Stimulated activated CD4-positive, alpha-beta T cell treated with anti-CD3 and anti-CD28 coated beads, Interleukin-12 subunit alpha, Interleukin-12 subunit beta, amount 100 ng/mL, for 48 hours (primary cell): ENCODE results near the gene CNBD2.
"Not testable (repeated sequence)": the region's sequence is repeated elsewhere in the genome, so short reads cannot be mapped to it uniquely, and the experiment has no call there.

Source experiments
- DNase-seq, 3 donors: peaks; one replicate each; pipeline ENCODE4 v3.0.0-alpha.2; 2020; ENCODE audit warnings: low read depth in 2 of 3, low spot score in 1 of 3

The CNBD2 gene

DNA sequence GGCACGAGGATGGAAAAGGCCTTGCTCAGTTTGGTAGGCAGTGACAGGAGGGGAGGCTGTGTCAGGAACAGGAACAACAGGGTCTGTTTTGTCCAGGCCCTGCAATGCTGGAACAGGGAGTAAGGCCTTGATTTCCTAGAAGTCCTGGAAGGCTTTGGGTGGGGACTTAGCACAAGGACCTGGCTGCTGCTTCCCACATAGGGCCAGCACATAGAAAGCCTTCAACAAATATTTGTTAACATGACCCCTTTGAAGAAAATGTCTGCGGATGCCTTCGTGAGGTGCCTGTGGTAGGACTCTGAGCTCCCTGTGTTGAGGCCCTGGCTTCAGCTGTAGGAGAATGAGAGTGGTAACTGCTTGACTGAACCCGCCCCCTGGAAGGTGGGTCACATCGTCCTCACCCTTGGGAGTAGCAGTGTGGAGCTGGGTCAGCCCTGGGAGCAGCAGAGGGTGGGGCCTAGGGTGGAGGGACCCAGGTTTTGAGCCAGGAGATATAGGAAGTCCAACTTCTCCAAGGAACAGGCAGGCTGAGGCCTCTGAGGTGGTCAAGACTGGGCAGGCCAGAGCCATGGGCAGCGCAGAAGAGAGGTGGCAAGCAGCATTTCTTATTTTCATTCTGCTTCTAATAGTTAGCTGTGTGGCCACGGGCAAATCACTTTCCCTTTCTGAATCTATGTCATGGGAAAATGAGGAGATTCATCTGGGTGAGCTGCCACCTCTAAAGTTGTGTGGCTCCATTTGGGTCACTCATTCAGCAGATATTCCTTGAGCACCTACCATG is 50.0 kb downstream of the CNBD2 start:
- no peak for DNase-seq

DNA sequence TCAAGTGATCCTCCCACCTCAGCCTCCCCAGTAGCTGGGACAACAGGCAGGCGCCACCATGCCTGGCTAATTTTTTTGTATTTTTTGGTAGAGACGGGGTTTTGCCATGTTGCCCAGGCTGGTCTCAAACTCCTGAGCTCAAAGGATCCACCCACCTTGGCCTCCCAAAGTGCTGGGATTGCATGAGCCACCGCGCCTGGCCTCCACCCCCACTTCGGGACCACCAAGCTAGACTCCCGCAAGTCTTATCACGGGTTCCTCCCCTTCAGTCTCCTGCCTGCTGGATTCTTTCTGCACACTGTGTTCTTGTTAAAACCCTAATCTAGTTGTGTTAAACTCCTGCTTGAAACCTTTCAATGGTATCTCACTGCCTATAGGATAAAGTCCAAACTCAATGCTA is 57.7 kb downstream of the CNBD2 start:
- not testable (repeated sequence) for DNase-seq

DNA sequence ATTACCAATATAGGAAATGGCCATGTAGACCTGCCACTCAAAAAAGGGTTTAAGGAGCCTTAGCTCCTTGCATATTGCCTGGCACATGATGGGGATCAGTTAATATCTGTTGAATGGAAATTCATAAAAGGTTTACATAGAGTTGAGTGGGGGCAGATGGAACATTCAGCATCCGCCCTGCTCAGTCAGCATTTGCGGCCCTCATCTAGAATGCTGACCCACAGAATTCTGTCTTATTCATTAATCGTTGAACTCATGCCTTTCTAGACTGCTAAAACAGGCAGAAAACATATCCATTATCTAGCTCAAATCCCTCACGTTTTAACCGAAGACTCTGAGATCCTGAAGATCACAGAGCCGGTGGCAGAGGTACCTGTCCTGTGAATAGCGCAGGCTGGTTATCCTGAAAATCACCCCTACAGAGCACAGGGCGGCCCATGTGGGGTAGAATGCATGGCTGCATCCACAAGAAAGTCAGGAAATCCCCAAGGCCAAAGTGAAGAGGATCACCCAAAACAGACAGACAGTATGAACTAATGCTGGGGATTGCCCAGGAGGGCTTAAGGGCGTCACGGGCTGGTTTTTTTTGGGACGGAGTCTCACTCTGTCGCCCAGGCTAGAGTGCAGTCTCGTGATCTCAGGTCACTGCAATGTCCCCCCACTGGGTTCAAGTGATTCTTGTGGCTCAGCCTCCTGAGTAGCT is 59.9 kb downstream of the CNBD2 start:
- no peak for DNase-seq

DNA sequence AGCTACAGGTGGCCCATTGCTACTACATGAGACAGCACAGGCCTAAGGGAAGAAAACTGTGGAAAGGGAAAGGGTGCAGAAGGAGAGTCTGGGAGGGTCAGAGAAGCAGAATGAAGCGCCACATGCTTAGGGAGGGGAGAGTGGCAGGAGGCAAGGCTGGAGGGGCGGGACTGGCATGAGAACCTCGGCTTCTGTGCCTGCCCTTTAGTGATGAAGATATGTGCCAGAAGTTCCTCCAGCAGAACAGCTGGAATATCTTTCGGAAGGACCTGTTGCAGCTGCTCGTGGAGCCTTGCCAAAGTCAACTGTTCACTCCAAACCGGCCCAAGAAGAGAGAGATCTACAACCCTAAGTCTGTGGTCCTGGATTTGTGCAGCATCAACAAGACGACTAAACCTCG is 61.8 kb downstream of the CNBD2 start:
- DNase-seq, result no peak

DNA sequence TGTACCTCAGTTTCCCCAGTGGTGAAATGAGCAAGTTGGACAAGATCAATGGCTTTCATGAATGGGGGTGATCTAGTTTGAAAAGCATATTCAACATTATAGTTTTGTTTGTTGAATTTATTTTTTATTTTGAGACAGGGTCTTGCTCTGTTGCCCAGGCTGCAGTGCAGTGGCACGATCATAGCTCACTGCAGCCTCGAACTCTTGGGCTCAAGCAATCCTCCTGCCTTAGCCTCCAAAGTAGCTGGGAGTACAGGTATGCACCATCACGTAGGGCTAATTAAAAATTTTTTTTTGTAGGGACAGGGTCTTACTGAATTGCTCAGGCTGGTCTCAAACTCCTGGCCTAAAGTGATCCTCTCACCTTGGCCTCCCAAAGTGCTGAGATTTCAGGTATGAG is 63.4 kb downstream of the CNBD2 start:
- no peak for DNase-seq

DNA sequence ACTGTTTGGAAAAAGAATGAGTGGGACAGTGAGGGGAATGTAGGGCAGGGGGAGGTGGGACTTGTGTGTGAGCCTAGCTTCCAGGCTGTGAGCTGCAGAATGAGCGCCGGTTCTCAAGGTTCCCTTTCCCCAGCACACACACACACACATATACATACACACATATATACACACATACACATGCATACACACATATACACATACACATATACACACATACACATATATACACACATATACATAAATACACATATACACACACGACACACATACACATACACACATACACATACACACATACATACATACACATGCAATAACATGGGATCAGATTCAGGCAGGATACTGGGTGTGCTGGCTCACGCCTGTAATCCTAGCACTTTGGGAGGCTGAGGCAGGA is 66.5 kb downstream of the CNBD2 start:
- DNase-seq, result no peak

DNA sequence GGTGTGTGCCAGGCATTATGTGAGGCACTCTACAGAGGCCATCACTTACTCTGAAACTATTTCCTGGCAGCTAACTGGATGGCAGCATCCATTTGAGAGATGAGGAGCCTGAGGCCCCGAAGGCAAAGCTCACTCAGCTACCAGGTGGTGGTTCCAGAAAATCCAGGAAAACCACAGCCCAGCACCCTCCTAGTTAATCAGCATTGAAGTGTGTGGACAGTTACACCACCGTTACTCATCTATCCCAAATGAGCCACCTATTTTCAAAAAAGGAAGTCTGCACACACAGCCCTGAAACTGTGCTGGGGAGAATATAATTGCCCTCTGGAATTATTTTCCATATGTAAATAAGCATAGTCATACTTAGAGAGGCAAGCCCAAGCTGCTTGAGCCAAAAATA is 67.4 kb downstream of the CNBD2 start:
- DNase-seq, result no peak

DNA sequence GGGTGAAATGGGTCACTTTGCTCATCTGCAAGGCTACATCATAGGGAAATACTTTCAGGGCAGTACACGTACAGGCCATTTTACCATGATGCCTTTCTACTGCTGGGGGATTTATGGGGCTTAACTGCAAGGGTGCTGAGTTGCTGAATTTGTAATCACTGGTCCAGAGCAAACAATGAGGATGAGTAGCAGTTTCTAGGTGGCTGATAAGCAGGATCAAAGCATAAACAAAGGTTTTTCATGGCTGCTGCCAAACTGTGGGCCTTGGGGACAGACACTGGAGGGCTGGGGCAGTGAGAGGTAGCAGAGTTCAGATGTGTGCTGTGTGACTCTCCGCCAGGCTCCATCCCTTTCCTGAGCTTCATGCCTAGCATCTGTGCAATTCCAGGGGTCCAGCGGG is 68.3 kb downstream of the CNBD2 start:
- no peak for DNase-seq

DNA sequence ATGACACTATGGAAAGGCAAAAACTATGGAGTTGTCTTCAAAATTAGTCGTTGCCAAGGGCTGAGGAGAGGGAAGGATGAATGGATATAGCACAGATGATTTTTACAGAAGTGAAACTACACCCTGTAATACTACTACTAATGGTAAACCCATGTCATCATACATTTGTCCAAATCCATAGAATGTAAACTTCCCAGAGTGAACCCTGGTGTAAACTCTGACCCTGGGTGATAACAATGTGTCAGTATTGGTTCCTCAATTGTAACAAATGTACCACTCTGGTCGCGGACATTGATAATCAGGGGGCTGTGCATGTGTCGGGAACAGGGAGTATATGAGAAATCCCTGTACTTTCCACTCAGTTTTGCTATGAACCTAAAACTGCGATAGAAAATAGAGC is 72.2 kb downstream of the CNBD2 start:
- DNase-seq, result no peak

DNA sequence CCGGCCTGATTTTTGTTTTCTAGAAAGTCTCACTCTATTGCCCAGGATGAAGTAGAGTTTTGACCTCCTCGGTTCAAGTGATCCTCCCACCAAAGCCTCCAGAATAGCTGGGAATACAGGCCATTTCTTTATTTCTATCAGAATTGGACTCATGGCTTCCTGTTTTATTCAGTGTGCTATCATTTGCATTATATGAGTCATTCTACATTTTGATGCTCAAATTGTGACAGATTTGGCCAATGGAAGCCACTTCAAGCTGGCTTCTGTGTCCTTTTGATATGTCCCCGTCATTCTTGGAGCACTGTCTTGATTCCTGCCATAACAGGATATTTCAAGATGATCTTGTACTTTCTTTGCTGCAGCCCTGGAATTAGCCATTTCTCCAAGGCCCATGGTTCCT is 75.1 kb downstream of the CNBD2 start:
- no peak for DNase-seq

DNA sequence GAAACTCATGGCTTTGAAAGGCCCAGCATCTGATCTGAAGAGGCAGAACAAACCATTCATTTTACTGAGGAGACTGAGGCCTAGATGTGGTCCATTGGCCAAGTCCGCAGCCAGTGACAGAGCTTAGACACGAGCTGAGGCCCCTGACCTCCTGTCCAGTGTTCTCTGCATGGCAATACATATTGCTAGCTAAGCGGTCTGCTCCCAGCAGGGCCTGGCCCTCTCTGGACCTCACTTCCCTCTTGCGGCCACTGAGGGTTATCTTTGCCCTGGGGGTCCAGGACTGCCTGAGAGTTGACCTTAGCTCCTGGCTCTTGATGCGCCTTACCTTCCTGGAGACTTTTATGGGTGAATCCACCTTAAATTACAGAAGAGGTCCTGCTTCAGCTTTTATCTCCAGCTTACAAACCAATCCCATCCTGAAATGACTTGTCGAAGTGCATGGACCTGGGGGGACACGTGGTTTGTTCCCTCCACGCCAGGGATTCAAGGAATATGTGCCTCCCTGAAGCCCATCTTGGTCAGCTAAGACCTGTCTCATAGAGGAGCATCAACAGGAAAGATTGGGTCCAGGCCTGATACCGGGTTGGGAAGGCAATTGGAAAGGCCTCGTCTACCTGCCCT is 75.6 kb downstream of the CNBD2 start:
- no peak for DNase-seq

DNA sequence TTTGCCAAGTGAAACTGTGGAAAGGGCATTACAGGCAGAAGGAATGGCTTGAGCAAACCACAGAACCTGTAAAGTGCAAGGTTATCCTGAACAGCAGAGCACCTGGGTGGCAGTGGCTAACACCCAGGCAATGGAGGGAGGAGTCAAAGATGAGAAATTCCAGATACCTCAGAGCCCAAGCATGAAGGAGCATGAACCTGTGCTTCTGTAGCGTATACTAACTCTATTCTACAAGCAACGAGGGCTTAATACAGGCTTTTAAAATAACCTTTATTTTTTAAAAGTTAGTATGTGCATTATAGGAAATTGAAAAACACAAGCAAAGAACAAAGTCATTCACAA is 77.0 kb downstream of the CNBD2 start:
- no peak for DNase-seq

DNA sequence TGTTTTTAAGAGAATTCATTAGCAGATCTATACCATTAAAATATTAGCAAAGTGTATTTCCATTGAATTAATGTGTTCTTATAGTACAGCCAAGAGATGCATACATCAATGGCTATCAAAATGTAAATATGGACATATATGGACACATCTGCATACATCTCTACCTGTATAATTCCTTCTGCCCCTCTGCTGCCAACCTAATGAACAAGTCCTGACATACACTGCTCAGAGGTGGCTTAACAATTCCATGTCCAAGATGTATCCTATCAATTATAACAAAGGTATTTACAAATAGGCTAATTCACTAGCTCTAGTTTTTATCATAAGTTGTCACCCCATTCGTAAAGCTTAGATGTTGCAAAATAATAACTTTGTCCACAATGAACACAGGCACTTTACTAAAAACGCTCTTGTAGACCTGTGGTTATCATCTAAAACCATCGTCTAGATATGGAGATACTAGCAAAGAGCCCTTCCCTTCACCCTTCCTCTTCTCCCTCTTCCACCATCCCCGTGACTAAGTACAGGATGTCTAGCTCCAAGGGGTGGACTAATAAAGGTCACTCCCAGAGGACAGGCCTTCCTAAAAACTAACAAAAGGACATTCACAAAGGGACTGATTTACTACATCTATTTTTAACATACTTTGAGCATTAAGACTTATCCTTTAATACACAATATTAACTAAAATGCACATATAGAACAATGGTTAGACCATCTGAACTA is 77.8 kb downstream of the CNBD2 start:
- DNase-seq, result not testable (repeated sequence)

DNA sequence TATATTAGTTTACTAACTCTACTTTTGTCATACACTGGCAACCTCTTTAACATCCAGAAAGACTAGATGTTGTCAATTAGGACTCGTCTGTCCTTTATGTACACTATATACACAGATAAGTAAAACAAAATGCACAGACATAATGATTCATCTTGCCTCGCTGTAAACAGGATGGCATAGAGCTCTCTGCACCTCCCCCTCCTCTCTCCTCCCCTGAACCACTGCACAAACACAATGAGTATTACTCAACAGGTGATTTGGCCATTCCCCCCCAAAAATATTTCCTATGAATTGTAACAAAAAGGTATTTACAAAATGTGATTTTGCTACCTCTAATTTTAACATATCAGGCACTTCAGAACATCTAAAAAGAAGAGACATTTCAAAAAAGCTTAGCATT is 81.0 kb downstream of the CNBD2 start:
- not testable (repeated sequence) for DNase-seq

DNA sequence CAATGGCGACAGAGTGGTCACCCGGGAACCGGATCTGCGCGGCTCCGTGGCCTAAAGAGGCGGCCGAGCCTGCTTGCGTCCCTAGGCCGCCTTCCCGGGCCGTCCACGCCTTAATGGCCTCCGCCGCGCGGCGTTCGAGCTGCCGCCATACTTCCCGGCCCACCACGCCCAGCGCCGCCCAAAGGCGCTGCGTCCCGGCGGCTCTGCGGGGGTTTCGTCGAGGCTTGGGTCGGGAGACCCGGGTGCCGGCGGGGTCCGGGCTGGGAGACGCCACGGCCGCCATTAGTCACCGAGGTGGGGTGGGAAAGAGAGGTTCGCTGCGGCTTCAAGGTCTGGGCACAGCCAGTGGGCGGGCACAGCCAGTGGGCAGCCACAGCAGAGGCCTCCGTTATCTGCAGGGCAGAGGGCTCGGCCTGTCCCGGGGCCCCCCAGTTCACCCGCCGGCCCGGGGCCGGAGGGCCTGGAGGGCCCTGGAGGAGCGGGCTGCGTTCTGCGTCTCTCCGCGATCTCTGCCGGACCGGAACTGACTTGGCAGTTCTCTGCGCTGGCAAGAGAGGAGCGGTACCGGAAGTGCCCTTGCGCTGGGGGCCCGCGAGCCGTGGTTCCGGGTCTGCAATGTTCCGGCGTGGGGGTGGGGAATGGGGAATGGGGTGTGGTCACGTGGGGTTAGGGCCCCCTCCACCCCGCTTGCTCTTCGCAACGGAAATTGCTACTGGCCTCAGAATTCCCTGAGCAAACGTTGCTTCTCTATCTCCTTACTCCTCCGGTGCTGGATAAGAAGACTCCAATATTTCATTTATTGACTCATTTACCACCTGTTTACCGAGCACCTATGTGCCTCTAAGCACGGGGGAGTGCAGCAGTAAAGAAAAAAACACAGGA is 82.3 kb downstream of the CNBD2 start:
- peak; percentile 88 to 93 (median 90) for DNase-seq

DNA sequence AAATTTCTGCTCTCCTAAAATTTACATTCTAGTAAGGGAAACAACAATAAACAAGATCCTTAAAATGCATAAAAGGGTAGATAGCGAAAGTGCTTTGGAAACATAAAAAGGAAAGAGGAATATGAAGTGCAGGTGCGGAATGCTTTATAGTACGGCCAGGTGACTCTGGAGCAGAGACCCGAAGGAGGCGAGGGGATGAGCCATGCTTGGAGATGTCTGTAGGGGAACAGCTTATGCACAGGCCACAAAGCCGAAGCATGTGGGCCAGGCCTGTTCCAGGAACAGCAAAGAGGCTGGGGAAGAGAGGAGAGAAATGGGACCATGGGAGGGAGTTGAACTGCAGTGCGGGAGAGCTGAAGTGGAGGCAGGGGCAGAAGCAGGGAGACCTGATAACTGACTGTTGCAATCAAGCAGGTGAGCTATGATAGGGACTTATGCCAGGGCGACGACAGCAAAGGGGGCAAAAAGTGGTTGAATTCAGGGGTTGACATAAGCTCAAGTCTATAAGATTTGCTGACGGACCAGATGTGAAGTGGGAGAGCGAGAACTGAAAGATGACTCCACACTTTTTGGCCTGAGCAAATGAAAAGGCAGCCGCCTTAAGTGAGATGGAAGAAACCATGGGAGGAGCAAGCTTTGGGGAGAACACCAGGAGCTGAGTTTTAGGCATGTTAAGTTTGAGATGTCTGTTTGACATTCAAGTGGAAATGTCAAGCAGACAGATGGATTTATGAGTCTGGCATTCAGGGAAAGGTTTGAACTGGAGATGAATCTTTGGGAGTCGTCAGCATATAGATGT is 83.1 kb downstream of the CNBD2 start:
- peak in 1 of 3 donors; percentile 6 for DNase-seq

DNA sequence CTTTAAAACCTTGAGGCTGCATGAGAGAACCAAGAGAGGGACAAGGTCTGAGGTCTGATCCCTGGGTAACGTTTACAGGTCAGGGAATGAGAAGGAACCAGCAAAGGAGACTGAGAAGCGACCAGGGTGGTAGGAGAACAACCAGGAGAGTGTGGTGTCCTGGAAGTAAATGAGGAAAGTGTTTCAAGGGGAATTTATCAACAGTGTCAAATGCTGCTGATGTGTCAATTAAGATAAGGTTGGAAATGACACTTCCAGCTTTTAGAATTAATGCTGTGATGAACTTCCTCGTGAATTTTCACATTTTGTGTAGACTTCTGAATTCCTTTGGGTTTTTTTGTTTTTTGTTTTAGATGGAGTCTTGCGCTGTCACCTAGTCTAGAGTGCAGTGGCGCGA is 83.7 kb downstream of the CNBD2 start:
- DNase-seq, result no peak

DNA sequence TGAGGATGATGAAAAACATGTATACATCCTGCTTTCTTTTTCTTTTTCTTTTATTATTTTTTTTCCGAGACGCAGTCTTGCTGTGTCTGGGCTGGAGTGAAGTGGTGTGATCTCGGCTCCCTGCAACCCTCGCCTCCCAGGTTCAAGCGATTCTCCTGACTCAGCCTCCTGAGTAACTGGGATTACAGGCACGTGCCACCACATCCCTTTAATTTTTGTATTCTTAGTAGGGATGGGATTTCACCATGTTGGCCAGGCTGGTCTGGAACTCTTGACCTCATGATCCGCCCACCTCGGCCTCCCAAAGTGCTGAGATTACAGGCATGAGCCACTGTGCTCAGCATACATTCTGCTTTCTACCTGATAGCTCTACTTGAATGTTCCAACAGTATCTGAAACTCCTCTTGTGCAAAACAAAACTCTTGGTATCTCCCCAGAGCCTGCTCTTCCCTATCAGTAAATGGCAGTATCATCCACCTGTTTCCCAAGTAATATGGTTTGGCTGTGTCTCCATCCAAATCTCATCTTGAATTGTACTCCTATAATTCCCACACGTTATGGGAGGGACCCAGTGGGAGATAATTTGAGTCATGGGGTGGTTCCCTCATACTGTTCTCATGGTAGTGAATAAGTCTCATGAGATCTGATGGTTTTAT is 85.6 kb downstream of the CNBD2 start:
- DNase-seq, result not testable (repeated sequence)

DNA sequence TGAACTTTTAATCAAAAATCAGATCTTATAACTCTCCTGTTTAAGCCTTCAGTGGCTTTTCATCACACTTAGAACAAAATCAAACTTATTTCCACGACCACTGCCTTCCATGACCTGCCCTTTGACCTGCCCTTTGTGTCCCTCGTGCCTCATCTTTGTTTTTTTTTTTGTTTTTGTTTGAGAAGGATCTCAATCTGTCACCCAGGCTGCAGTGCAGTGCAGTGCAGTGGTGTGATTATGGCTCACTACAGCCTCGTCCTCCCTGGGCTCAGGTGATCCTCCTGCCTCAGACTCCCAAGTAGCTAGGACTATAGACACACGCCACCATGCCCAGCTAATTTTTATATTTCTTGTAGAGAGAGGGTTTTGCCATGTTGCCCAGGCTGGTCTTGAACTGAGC is 86.8 kb downstream of the CNBD2 start:
- no peak for DNase-seq
